Measurements from ENCODE around the gene MYL6B.

Gene MYL6B

GRCh38 chr12:56127485-56127887 lies 24.9 kb upstream of the MYL6B start:
- peaks cover 4% of the 10 kb centered on the region; the same call in 1 of the 2 replicates for H3K36me3 ChIP-seq (ENCODE audit: insufficient read depth)
- H2AFZ ChIP-seq (ENCODE audit: low read depth): peak overlapping the region; percentile 28
- peak overlapping the region; percentile 89 for H3K4me2 ChIP-seq
- no peaks in the 10 kb centered on the region for H4K20me1 ChIP-seq (ENCODE audit: insufficient read depth)
- peaks cover 26% of the 10 kb centered on the region; the same call in 1 of the 2 replicates for H3K79me2 ChIP-seq (ENCODE audit: insufficient read depth, low read depth)
- no peak; the same call in 1 of the 2 replicates for TF ChIP-seq CTCF (conservative IDR thresholded peaks at IDR 0.05; ENCODE audit: low read depth, low read length)
- peak overlapping the region; percentile 37 for H3K9ac ChIP-seq
- no peak overlapping the region for H3K4me3 ChIP-seq (IDR thresholded peaks at IDR 0.05; ENCODE audit: insufficient read depth, low read depth, low read length)
- peaks cover 34% of the 10 kb centered on the region for H3K4me1 ChIP-seq (ENCODE audit: low read depth, poor library complexity, severe bottlenecking)
- peak overlapping the region; percentile 58 for H3K27ac ChIP-seq
- no peaks in the 10 kb centered on the region for H3K27me3 ChIP-seq (ENCODE audit: insufficient read depth, low read depth)

GRCh38 chr12:56127888-56128669 lies 24.3 kb upstream of the MYL6B start, which contains the start of gene ESYT1:
Gene ESYT1 (plus strand): TSS chr12:56128267. CDS start chr12:56128320, 53 bp downstream.
- peak within 1 kb of the TSS; percentile 80 for H2AFZ ChIP-seq (ENCODE audit: low read depth)
- H3K4me2 ChIP-seq: peak within 1 kb of the TSS; percentile 89
- no peak for TF ChIP-seq CTCF (conservative IDR thresholded peaks at IDR 0.05; ENCODE audit: low read depth, low read length)
- H3K4me3 ChIP-seq (IDR thresholded peaks at IDR 0.05; ENCODE audit: insufficient read depth, low read depth, low read length): peak within 1 kb of the TSS; percentile 44
- H3K27me3 ChIP-seq (ENCODE audit: insufficient read depth, low read depth): no peaks in the 10 kb centered on the region
- peaks cover 4% of the 10 kb centered on the region; the same call in 1 of the 2 replicates for H3K36me3 ChIP-seq (ENCODE audit: insufficient read depth)
- peaks cover 34% of the 10 kb centered on the region for H3K4me1 ChIP-seq (ENCODE audit: low read depth, poor library complexity, severe bottlenecking)
- H3K9ac ChIP-seq: peak within 1 kb of the TSS; percentile 63
- no peaks in the 10 kb centered on the region for H4K20me1 ChIP-seq (ENCODE audit: insufficient read depth)
- H3K79me2 ChIP-seq (ENCODE audit: insufficient read depth, low read depth): peaks cover 26% of the 10 kb centered on the region; the same call in 1 of the 2 replicates
- peak within 1 kb of the TSS; percentile 58 for H3K27ac ChIP-seq

GRCh38 chr12:56128670-56129205 lies 23.6 kb upstream of the MYL6B start:
- Histone ChIP-seq H3K9ac (peak overlapping the region; percentile 63), H3K4me2 (peak overlapping the region; percentile 86), H4K20me1 (ENCODE audit: insufficient read depth) (no peaks in the 10 kb centered on the region), H3K4me1 (ENCODE audit: low read depth, poor library complexity, severe bottlenecking) (peaks cover 39% of the 10 kb centered on the region), H3K4me3 (IDR thresholded peaks at IDR 0.05; ENCODE audit: insufficient read depth, low read depth, low read length) (peak overlapping the region; percentile 44), H3K79me2 (ENCODE audit: insufficient read depth, low read depth) (peaks cover 26% of the 10 kb centered on the region; the same call in 1 of the 2 replicates), H3K27me3 (ENCODE audit: insufficient read depth, low read depth) (no peaks in the 10 kb centered on the region), H2AFZ (ENCODE audit: low read depth) (peak overlapping the region; percentile 80; the same call in 1 of the 2 replicates), H3K36me3 (ENCODE audit: insufficient read depth) (peaks cover 4% of the 10 kb centered on the region; the same call in 1 of the 2 replicates), H3K27ac (peak overlapping the region; percentile 35)
- TF ChIP-seq CTCF (conservative IDR thresholded peaks at IDR 0.05; ENCODE audit: low read depth, low read length): no peak

GRCh38 chr12:56129206-56129941 lies 23.0 kb upstream of the MYL6B start:
- Histone ChIP-seq H3K4me1 (ENCODE audit: low read depth, poor library complexity, severe bottlenecking) (peaks cover 45% of the 10 kb centered on the region), H3K27me3 (ENCODE audit: insufficient read depth, low read depth) (no peaks in the 10 kb centered on the region), H3K79me2 (ENCODE audit: insufficient read depth, low read depth) (peaks cover 26% of the 10 kb centered on the region; the same call in 1 of the 2 replicates), H2AFZ (ENCODE audit: low read depth) (peak overlapping the region; percentile 80; the same call in 1 of the 2 replicates), H3K4me3 (IDR thresholded peaks at IDR 0.05; ENCODE audit: insufficient read depth, low read depth, low read length) (peak overlapping the region; percentile 44), H3K4me2 (peak overlapping the region; percentile 86), H3K27ac (peak overlapping the region; percentile 35), H3K36me3 (ENCODE audit: insufficient read depth) (peaks cover 4% of the 10 kb centered on the region; the same call in 1 of the 2 replicates), H4K20me1 (ENCODE audit: insufficient read depth) (no peaks in the 10 kb centered on the region), H3K9ac (peak overlapping the region; percentile 63)
- TF ChIP-seq CTCF (conservative IDR thresholded peaks at IDR 0.05; ENCODE audit: low read depth, low read length): no peak

All from KMS-11 (cell line).